ENCODE results near the gene CTPS2.
"Not testable (repeated sequence)": the region's sequence is repeated elsewhere in the genome, so short reads cannot be mapped to it uniquely, and the experiment has no call there.

Gene CTPS2

GRCh38 chrX:16653424-16653823 is 59.0 kb downstream of the CTPS2 start:
- DNase-seq (ENCODE audit: low read depth) = no peak

- DNase-seq (ENCODE audit: low read depth) = no peak
Measured at GRCh38 chrX:16651391-16652024, 61.0 kb downstream of the CTPS2 start.

- DNase-seq (ENCODE audit: low read depth) = no peak
Measured at GRCh38 chrX:16649858-16650257, 62.6 kb downstream of the CTPS2 start, which contains the start of gene S100G. TSS of gene S100G (plus strand) at chrX:16650158. CDS start at chrX:16651007, 849 bp downstream.

DNA sequence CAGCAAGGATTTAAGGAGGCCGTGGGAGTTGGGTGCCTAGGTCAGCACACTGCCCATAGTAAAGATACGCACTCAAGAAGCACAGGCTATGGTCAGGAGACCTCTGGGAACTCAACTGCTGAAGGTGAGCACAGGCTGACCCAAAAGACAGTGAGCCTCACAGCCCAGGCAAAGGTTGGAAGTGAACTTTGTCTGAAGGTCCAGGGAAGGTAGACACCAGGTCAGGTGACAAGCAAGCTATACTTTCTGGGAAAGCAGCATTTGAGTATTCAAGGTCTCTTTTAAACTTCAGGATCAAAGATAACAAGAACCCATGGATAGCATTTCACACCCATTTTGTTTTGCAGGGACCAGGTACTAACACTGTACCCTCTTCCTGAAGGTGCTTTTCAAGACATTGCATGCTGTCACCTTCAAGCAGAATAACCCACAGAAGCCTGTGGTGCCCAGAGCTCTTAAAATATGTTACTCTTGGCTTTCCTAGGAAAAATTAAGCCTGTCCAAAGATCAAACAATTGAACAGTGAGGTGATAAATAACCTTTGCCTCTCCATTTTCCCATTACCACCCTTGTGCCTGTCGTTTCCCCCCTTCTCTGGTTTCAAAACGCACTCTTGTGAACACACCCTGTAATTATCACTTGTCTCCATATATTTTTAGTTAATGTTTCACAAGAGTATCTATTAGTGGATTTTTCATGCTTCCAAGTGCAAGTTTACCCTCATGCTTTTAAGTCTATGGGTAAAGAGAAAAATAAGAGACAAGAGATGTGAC is 65.9 kb downstream of the CTPS2 start:
- DNase-seq (ENCODE audit: low read depth) = no peak

GRCh38 chrX:16643176-16643575 is 69.3 kb downstream of the CTPS2 start:
- DNase-seq (ENCODE audit: low read depth) = no peak

DNA sequence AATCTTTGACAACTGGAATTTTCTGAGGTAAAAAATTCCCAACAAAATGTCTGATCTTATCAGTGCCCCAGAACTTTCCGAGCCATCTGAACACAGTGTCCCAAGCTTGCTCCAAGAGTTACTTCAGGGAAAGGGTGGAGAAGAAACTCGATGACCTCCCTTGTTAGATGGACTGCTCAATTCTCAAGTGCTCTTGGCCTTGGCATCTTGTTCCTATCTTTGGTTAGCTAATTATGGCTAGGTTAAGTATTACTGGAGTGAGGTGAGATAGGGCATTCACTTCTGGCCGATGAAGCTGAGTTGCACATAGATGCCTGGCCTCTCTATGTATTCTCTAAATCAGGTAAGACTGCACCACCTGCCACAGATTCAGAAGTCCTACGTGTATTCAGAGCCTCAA is 71.6 kb downstream of the CTPS2 start:
- no peak for DNase-seq (ENCODE audit: low read depth)

GRCh38 chrX:16639966-16640365 is 72.5 kb downstream of the CTPS2 start:
- DNase-seq (ENCODE audit: low read depth) = no peak

- no peak for DNase-seq (ENCODE audit: low read depth)
Measured at GRCh38 chrX:16638533-16638932, 73.9 kb downstream of the CTPS2 start.

- DNase-seq (ENCODE audit: low read depth) = no peak
Measured at GRCh38 chrX:16635596-16635995, 76.9 kb downstream of the CTPS2 start.

GRCh38 chrX:16635040-16635439 is 77.4 kb downstream of the CTPS2 start:
- DNase-seq (ENCODE audit: low read depth) = no peak

GRCh38 chrX:16633754-16634153 is 78.7 kb downstream of the CTPS2 start:
- no peak for DNase-seq (ENCODE audit: low read depth)

DNA sequence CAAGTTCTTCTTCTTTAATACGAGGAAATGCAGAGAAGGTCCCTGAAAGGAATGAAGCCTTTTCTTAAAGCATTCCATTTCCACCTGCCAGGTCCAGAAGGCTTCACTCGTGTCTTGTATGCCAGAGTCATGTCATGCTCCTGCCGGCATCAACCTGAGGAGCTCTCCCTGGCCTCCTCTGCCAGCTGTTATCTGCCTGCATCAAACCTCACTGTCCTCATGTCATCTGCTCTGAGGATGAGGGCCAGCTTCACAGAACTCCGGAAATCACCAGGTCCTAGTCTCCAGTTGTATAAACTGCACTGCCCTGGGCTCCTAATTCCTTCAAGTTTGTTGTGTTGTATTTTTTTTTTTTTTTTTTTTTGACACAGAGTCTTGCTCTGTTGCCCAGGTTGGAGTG is 82.6 kb downstream of the CTPS2 start:
- DNase-seq (ENCODE audit: low read depth) = no peak

- DNase-seq (ENCODE audit: low read depth) = no peak
Measured at GRCh38 chrX:16628946-16629595, 83.4 kb downstream of the CTPS2 start.

- DNase-seq (ENCODE audit: low read depth) = not testable (repeated sequence)
Measured at GRCh38 chrX:16628511-16628910, 84.0 kb downstream of the CTPS2 start.

DNA sequence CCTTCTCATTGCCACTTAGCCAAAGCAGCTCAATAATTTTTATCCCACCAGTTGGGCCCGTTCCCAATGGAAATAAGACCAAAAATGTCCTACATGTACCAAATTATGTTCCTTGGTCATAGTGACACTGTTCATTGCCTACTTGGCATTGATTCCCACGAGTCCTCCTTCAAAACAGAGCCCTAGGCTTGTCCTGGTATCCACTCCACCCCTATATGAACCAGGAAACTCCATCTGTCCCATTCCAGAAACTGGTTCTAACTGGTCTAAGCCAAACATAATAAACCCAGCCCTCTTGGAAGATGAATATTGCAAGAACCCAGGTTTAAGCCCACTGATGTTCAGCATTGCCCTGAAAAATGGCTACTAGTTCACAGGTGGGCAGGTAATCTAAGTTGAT is 93.4 kb downstream of the CTPS2 start:
- no peak for DNase-seq (ENCODE audit: low read depth)

GRCh38 chrX:16618422-16618821 is 94.0 kb downstream of the CTPS2 start:
- no peak for DNase-seq (ENCODE audit: low read depth)

DNA sequence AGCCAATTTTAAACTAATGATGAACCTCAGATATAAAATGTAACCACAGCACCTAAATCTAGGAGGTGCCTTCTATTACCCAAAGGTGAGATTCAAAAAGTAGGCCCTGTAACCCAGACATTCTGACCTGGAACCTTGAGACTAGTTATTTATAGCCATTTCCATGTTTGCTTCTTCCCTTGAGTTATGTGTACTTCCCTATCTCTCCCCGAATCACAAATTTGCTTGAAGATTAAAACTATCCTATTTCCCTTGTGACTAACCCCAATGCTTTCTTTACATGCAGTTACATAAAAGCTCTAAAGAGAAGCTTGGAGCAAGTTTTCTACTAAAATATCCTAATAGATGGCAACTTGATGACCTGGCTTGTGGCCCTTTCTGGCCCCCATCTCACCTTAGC is 95.1 kb downstream of the CTPS2 start:
- DNase-seq (ENCODE audit: low read depth) = no peak

- no peak for DNase-seq (ENCODE audit: low read depth)
Measured at GRCh38 chrX:16612257-16612897, 100.1 kb downstream of the CTPS2 start.

GRCh38 chrX:16610654-16611053 is 101.8 kb downstream of the CTPS2 start:
- not testable (repeated sequence) for DNase-seq (ENCODE audit: low read depth)

DNA sequence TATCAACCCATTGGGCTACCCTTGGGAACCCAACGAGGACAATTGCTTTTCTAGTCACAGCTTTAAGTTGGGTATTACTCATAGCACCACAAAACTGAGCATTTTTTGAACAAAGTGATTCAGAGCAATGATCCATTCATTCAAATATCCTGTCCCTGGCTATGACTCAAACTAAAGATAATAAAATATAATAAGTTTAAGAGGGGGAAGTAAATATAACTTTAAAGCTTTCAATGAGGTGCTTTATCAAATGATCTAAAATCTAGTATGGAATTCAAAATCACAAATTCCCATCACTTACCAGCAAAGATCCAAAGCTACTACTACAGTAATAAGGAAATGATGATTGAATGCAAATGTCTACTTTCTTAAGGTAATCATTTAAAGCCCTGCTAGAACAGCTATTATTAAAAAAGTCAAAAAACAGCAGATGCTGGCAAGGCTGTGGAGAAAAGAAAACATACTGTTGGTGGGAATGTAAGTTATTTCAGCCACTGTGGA is 102.3 kb downstream of the CTPS2 start:
- DNase-seq (ENCODE audit: low read depth) = no peak

- no peak for DNase-seq (ENCODE audit: low read depth)
Measured at GRCh38 chrX:16606142-16606720, 106.2 kb downstream of the CTPS2 start.

DNA sequence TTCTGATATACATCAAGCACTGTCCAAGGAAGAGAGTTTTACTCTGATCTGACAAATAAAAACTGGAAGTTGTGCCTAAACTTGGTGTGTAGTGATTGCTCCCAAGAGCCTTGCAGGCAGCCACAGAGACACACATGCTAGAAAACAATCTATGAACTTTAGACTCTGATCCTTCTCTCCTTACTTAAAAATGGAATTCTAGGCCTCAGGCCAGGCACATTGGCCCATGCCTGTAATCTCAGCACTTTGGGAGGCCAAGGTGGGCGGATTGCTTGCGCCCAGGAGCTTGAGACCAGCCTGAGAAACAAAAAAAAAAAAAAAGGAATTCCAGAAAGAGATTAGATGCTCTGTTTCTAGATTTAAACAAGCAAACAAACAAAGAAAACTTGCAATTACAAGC is 108.1 kb downstream of the CTPS2 start:
- DNase-seq (ENCODE audit: low read depth) = no peak

Measured in non-pigmented ciliary epithelial cell (primary cell).